Ovary (tissue), 9 donors: ENCODE measurements around the gene TMCC3. TPM values are rescaled to one million over a fixed set of nuclear protein-coding genes. Genes with fewer than 3 reads are reported as not detected.

Experiments
- DNase-seq, 5 donors: peaks; one replicate each; pipeline ENCODE4 v3.0.0-alpha.2; 2019 to 2020
- H3K27ac ChIP-seq, 2 donors: fragments of 200-600 bp; one replicate each; pipeline versions ENCODE4 v1.5.1 to v1.8.0; 2019 to 2022
- H3K27me3 ChIP-seq: fragments of 200-600 bp; one replicate; pipeline ENCODE4 v1.8.0; 2022
- H3K36me3 ChIP-seq: fragments of 200-600 bp; sonication (generic); one replicate; pipeline ENCODE4 v1.5.1; 2019
- H3K4me1 ChIP-seq: one replicate; pipeline ENCODE4 v1.8.1; 2013; ENCODE audit warnings: mild to moderate bottlenecking, moderate library complexity; ENCODE audit not compliant: insufficient read depth
- H3K4me3 ChIP-seq: fragments of 200-600 bp; sonication (generic); one replicate; pipeline ENCODE4 v1.5.1; 2017
- H3K9me3 ChIP-seq, 2 donors: fragments of 200-600 bp in 1 of 2; sonication (generic) in 1 of 2; one replicate each; pipeline versions ENCODE4 v1.5.1 to v1.8.1; 2013 to 2019; ENCODE audit warnings: mild to moderate bottlenecking in 1 of 2, moderate library complexity in 1 of 2
- EP300 ChIP-seq: sonication (generic); formaldehyde crosslinking; IDR thresholded peaks from one replicate; pipeline ENCODE4 v1.6.1; 2017; ENCODE audit warnings: antibody characterized with exemption
- POLR2A ChIP-seq: fragments of 450-650 bp; IDR thresholded peaks from one replicate; pipeline ENCODE4 v1.6.1; 2017; ENCODE audit warnings: antibody characterized with exemption, mild to moderate bottlenecking, moderate library complexity
- WGBS, 3 donors: extraction: QIAGEN DNeasy Blood & Tissue Kit in 1 of 3; methylation state at CpG; one replicate each; pipeline versions ENCODE4 v1.1.5 to v1.1.7; 2013 to 2017; 5-methylcytosine and 5-hydroxymethylcytosine counted together
- intact Hi-C, 4 donors: fragments of 100-400 bp; cut with DNase I; formaldehyde crosslinking; loops; one replicate each; pipeline versions ENCODE4 v1.11.0 to v1.15.1; 2022 to 2023
- polyA plus RNA-seq, 2 donors: library from polyadenylated mRNA; stranded (reverse); fragments of 200-250 nt in 1 of 2; fragments of 350-450 nt in 1 of 2; fragmentation: Illumina TruSeq in 1 of 2; extraction: RNeasy Lipid Tissue Mini Kit (QIAGEN cat#74804) in 1 of 2; gene quantifications; one replicate each; pipeline ENCODE4 v1.2.3, GENCODE V29; 2013 to 2014
- total RNA-seq, 7 donors: library from RNA; depleted of rRNA in 2 of 7; stranded (reverse); fragments of >200 nt in 2 of 7; fragmentation: NEBNext Ultra II Directional in 3 of 7; extraction: Animal tissue kit (Norgen Biotek cat#: 25700) in 3 of 7; gene quantifications; one replicate each; pipeline versions ENCODE4 v1.1.0 to v1.2.4, GENCODE V29; 2016 to 2023
- TF ChIP-seq, protein P1 (sequence below), 3 donors: fragments of 450-650 bp in 2 of 3; fragments of 200-600 bp in 1 of 3; IDR thresholded peaks; one replicate each; pipeline versions ENCODE4 v1.5.1 to v1.8.0; 2016 to 2022; ENCODE audit warnings: antibody characterized with exemption in 3 of 3, mild to moderate bottlenecking in 1 of 3
- donor health status: DM: no; HTN: no; CAD: no; lungs with moderate emphysema.
- donor health status: DM: no; HTN: no; CAD: no.
- donor health status: Bipolar disorder and iron deficiency.
- donor health status: DM: yes; HTN: yes; CAD: no.
- donor health status: DM: no; HTN: no; CAD: no.
- donor health status: DM: yes; HTN: yes; CAD: no.

TMCC3 gene
- total and polyA plus RNA-seq, 9 donors = 4.8 to 24.6 (median 9.6) TPM

DNA sequence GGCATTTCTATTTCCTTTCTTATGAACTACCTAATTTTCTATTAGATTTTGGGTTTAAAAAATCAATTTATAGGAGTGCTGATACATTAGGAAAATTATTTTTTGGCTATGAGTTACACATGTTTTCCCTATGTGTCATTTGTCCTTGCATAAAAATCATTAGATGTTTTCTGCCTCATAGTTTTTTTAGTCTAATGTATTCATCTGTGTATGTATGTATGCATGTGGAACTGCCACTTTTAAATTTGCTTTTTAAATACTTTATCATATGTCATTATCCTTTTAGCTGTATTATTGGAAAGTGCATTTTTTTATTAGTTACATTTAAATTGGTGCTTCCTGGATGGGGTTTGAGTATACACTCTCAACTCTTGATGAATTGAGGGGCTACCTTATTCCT lies 112.0 kb downstream of the TMCC3 start:
- no peaks in the 10 kb centered on the region for H3K4me1 ChIP-seq
- DNase-seq = no peak
- intact Hi-C loops = loop anchor here in 1 of 4 donors (10.0 kb wide), 1 partner anchor 104 kb away; no protein-coding TSS in a partner anchor
- no peak overlapping the region for H3K4me3 ChIP-seq
- no peaks in the 10 kb centered on the region for H3K9me3 ChIP-seq
- no peaks in the 10 kb centered on the region for H3K27me3 ChIP-seq
- H3K36me3 ChIP-seq = no peaks in the 10 kb centered on the region
- no peak for TF ChIP-seq POLR2A
- no peak for TF ChIP-seq EP300
- TF ChIP-seq, protein P1, sequence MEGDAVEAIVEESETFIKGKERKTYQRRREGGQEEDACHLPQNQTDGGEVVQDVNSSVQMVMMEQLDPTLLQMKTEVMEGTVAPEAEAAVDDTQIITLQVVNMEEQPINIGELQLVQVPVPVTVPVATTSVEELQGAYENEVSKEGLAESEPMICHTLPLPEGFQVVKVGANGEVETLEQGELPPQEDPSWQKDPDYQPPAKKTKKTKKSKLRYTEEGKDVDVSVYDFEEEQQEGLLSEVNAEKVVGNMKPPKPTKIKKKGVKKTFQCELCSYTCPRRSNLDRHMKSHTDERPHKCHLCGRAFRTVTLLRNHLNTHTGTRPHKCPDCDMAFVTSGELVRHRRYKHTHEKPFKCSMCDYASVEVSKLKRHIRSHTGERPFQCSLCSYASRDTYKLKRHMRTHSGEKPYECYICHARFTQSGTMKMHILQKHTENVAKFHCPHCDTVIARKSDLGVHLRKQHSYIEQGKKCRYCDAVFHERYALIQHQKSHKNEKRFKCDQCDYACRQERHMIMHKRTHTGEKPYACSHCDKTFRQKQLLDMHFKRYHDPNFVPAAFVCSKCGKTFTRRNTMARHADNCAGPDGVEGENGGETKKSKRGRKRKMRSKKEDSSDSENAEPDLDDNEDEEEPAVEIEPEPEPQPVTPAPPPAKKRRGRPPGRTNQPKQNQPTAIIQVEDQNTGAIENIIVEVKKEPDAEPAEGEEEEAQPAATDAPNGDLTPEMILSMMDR (IDR thresholded peaks at IDR 0.05) = no peak
- no peak overlapping the region for H3K27ac ChIP-seq

DNA sequence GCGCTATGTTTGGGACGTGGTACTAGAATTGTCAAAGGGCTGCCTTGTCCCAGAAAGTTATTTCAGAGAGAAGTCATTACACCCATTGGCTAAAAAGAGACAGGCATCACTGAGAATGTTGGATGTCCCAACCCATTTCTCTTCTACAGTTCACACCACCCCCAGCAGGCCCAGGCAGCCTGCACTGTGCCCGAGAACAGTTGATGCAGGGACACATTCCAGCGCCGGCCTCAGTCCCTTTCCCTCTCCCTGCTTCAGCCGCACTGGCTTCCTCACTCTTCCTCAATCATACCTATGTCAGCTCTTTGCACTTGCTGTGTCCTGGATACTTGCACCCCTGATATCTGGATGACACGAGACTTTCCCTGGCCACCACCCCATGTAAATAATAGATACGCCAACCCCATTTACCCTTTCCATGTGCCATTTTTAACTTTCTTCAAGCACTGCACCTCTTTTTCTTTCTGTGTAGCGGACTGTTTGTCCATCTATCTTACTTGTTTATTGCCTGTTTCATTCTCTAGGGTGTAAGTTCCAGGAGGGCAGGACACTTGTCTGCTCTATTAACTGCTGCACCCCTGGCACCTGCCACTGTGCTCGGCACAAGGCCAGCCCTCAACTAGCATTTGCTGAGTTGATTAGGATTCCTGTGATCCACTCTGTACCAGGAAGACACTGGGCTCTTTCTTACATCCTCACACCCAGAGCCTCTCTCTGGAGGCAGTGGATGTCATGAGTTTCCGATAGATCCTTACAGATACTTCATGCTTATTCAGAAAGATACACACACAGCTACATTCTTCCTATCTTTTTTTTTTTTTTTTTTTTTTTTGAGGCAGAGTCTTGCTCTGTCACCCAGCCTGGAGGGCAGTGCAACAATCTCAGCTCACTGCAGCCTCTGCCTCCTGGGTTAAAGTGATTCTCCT lies 114.1 kb downstream of the TMCC3 start:
- TF ChIP-seq POLR2A (no peak), EP300 (no peak)
- TF ChIP-seq, protein P1 (IDR thresholded peaks at IDR 0.05) = no peak
- no peak overlapping the region for H3K27ac ChIP-seq
- H3K27me3 ChIP-seq = no peaks in the 10 kb centered on the region
- no peak overlapping the region for H3K4me3 ChIP-seq
- no peaks in the 10 kb centered on the region for H3K9me3 ChIP-seq
- H3K4me1 ChIP-seq = no peaks in the 10 kb centered on the region
- 89 to 91% (median 91%) methylated on average over 11 of the region's 11 CpGs for WGBS, 3 donors
- intact Hi-C loops = loop anchor here in 1 of 4 donors (10.0 kb wide), 1 partner anchor 102 kb away; no protein-coding TSS in a partner anchor
- H3K36me3 ChIP-seq = no peaks in the 10 kb centered on the region
- DNase-seq = no peak

DNA sequence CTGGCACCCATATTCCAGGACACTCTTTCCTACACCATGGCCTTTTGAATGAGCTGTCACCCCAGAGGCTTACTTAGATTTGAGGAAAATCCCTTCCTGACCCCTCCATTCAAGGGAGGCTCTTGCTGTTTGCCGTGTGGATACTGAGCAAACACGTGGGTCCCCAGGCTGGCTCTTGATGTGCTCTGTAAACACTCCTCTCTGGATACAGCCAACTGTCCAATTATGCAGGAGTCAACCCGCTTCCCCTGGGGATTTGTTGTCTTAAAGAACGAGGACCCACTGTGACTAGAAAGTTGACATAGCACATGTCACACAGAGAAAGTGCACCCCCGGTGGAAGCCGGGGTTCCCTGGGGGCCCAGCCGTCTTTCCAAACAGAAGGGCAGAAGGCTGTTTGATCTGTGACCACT lies 114.8 kb downstream of the TMCC3 start:
- H3K4me3 ChIP-seq = no peak overlapping the region
- no peak for DNase-seq
- H3K9me3 ChIP-seq = no peaks in the 10 kb centered on the region
- no peaks in the 10 kb centered on the region for H3K36me3 ChIP-seq
- no peaks in the 10 kb centered on the region for H3K27me3 ChIP-seq
- TF ChIP-seq EP300 (no peak), POLR2A (no peak)
- TF ChIP-seq, protein P1 (IDR thresholded peaks at IDR 0.05) = no peak
- intact Hi-C loops = loop anchor here in 1 of 4 donors (2.0 to 10.0 kb wide), 2 partner anchors 101 to 397 kb away; no protein-coding TSS in a partner anchor
- no peaks in the 10 kb centered on the region for H3K4me1 ChIP-seq
- WGBS, 3 donors = 65 to 74% (median 74%) methylated on average over 7 of the region's 7 CpGs
- H3K27ac ChIP-seq = no peak overlapping the region

DNA sequence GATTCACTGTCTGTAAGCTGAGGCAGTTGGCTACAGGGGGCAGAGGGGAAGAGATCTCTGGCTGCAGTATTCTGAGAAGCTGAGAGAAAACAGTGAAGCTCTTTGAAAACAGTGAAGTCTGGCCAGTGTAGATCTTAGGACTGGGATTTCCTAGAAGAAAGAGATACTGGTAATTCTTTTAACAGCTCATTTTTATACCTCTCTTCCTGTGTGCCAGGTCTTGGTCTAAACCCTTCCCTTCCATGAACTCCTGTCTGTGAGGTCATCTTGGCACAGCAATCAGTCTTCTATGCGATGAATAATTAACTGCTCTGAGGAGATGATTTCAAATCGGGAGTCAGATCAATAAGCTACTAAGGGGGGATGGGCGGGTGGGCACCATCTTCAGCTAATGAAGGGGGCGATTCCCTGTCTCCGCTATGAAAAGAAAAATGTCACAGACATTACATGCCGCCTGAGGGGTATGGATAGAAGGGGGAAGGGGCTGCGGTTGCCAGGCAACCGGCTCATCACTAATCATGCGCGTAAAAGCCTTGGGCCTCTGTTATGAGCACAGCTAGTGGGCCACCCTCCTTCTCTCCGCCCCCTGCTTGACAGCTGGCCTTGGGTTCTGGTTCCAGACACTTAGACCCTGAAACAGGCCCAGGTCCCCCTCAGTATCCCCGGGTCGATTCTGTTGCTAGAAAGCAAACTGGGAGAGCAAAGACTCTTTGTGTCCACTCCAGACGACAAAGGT lies 115.4 kb downstream of the TMCC3 start:
- intact Hi-C loops = loop anchor here (2.0 to 10.0 kb wide), 3 partner anchors 100 to 396 kb away; partner anchors contain the start of gene PLXNC1 (in 3 of the 4)
- WGBS, 3 donors = 83 to 89% (median 88%) methylated on average over 14 of the region's 14 CpGs
- H3K27me3 ChIP-seq = no peaks in the 10 kb centered on the region
- no peaks in the 10 kb centered on the region for H3K36me3 ChIP-seq
- H3K9me3 ChIP-seq = no peaks in the 10 kb centered on the region
- H3K4me3 ChIP-seq = no peak overlapping the region
- no peaks in the 10 kb centered on the region for H3K4me1 ChIP-seq
- no peak overlapping the region for H3K27ac ChIP-seq
- DNase-seq = no peak
- TF ChIP-seq, protein P1 (IDR thresholded peaks at IDR 0.05) = no peak
- TF ChIP-seq POLR2A (no peak), EP300 (no peak)
